Uterine smooth muscle cell (primary cell): ENCODE results near the gene CENPQ. TPM values are rescaled to one million over a fixed set of nuclear protein-coding genes. Genes with fewer than 3 reads are reported as not detected.

Source experiments
- total RNA-seq: library from RNA; depleted of rRNA; stranded (reverse); fragments of >200 nt; gene quantifications from 2 replicates; pipeline ENCODE4 v1.2.3, GENCODE V29; 2014

CENPQ gene
- 9.6 and 32.3 TPM in 2 replicates for total RNA-seq

GRCh38 chr6:49462927-49463611 is at the start of gene CENPQ, which contains the start of gene MMUT:
Gene CENPQ, plus strand, starts transcription at chr6:49463370. Its CDS starts 6,807 bp downstream, at chr6:49470177.
Gene MMUT, minus strand, starts transcription at chr6:49463253. Its CDS starts 3,787 bp downstream, at chr6:49459466.

GRCh38 chr6:49499623-49500022 is 36.5 kb downstream of the CENPQ start, which contains the start of gene GLYATL3:
Gene GLYATL3, plus strand, starts transcription at chr6:49499923. Its CDS starts 12,068 bp downstream, at chr6:49511991.

Other genes starting within 250 kb of the CENPQ start
- 26.2 and 27.9 TPM in 2 replicates for gene MMUT, start 117 bp upstream of the CENPQ start, total RNA-seq
- gene GLYATL3, start 36.6 kb downstream of the CENPQ start, total RNA-seq, result not detected in 2 replicates
- 55.3 and 59.4 TPM in 2 replicates for gene C6orf141, start 87.3 kb downstream of the CENPQ start, total RNA-seq
- gene RHAG, start 173.5 kb downstream of the CENPQ start, total RNA-seq, result not detected in 2 replicates